Dermis blood vessel endothelial cell (primary cell): ENCODE results near the gene CTAG1B. TPM values are rescaled to one million over a fixed set of nuclear protein-coding genes. Genes with fewer than 3 reads are reported as not detected.
"Not testable (repeated sequence)": the region's sequence is repeated elsewhere in the genome, so short reads cannot be mapped to it uniquely, and the experiment has no call there.

Source experiments
- DNase-seq: peaks from one replicate; pipeline ENCODE4 v3.0.0; 2010
- total RNA-seq: library from RNA; depleted of rRNA; stranded (reverse); fragments of >200 nt; gene quantifications from 2 replicates; pipeline ENCODE4 v1.2.3, GENCODE V29; 2014

The CTAG1B gene
- total RNA-seq, 1 donor from 2014 or later, result not detected

DNA sequence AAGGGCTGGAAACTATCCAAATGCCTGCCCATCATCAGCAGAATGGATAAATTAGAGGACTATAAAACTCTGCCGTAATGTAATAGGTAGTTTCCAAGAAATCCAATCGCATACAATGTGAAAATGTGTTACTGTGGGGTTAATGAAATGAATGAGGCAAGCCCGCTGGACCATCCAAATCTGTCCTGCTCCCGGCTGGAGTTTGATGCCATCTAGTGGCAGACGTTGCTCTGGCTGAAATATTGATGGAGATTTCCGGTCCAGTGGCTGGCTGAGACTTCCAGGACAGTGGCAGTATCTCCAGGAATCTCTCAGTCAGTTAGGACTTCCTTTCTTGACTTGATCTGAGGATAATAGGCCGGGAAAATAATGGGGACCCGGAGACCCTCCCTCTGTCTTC, 36.1 kb downstream of the CTAG1B start:
- DNase-seq, result not testable (repeated sequence)

DNA sequence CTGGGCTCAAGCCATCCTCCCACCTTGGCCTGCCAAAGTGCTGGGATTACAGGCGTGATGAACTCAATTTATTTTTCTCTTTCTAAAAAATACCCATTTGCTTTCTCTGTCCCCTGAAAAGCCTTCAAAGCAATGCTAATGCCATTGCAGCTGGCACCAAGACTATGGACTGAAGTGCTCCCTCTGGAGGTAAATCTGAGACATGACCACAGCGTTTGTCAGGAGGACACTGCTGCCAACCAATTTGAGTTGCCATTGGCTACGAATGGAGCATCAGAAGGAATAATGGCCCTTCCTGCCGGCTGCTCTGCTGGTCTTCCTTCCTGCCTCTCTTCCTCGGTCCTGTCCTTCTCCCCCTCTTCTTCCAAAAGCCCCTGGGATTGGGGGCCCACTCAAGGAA, 44.0 kb downstream of the CTAG1B start:
- not testable (repeated sequence) for DNase-seq

DNA sequence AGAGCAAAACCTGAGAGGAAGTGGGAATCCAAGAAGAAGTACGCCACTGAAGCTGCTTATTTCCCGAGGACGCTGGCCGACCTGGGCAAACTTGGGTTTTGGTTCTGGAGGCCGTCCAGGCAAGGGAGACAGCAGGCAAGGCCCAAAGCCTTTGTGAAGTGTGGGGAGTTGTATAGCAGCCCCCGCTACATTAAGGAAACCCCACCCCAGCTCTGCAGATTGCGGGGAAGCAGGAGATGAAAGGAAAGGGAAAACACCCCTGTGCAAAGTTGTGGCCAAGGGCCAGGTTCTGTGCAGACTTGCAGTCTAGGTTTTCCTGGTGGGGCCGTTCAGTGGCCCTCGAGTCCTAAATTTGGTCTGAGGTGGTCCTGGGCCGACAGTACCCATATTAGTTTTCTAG, 46.0 kb downstream of the CTAG1B start:
- not testable (repeated sequence) for DNase-seq

DNA sequence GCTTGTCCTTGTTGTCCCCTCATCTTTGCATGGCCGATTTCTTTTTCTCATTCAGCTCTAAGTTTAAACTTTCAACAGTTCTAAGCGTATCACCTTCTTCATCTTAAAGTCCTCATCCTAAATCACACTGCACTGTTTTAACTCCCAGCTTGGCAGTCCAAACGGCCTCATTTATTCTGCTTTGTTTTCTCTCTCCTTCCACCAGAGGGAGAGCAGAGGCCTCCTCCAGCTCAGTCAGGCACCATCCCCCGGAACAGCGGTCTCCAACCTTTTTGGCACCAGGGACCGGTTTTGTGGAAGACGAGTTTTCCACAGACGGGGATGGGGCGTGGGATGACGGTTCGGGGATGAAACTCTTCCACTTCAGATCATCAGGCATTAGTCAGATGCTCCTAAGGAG, 48.7 kb downstream of the CTAG1B start:
- not testable (repeated sequence) for DNase-seq

Other genes starting within 250 kb of the CTAG1B start
- 1,387 and 2,587 TPM in 2 replicates for gene FLNA, start 244.6 kb downstream of the CTAG1B start, total RNA-seq
- gene EMD, start 240.0 kb downstream of the CTAG1B start, total RNA-seq, result 10.6 and 17.2 TPM in 2 replicates
- gene RPL10, start 220.9 kb downstream of the CTAG1B start, total RNA-seq, result 3,745 and 6,057 TPM in 2 replicates
- gene DNASE1L1, start 210.0 kb downstream of the CTAG1B start, total RNA-seq, result 105 and 111 TPM in 2 replicates
- 20.8 and 25.9 TPM in 2 replicates for gene TAFAZZIN, start 207.7 kb downstream of the CTAG1B start, total RNA-seq
- 65.9 and 103 TPM in 2 replicates for gene ATP6AP1, start 190.6 kb downstream of the CTAG1B start, total RNA-seq
- gene GDI1, start 182.1 kb downstream of the CTAG1B start, total RNA-seq, result 50.7 and 75.9 TPM in 2 replicates
- 58.0 and 61.4 TPM in 2 replicates for gene FAM50A, start 175.1 kb downstream of the CTAG1B start, total RNA-seq
- gene PLXNA3, start 161.0 kb downstream of the CTAG1B start, total RNA-seq, result 6.6 and 9.0 TPM in 2 replicates
- 14.3 and 31.5 TPM in 2 replicates for gene LAGE3, start 140.0 kb downstream of the CTAG1B start, total RNA-seq
- 51.1 and 57.8 TPM in 2 replicates for gene UBL4A, start 132.7 kb downstream of the CTAG1B start, total RNA-seq
- gene SLC10A3, start 128.7 kb downstream of the CTAG1B start, total RNA-seq, result 22.1 and 39.9 TPM in 2 replicates
- 25.5 and 27.7 TPM in 2 replicates for gene FAM3A, start 103.0 kb downstream of the CTAG1B start, total RNA-seq
- 29.1 and 117 TPM in 2 replicates for gene G6PD, start 72.4 kb downstream of the CTAG1B start, total RNA-seq
- 15.5 and 22.1 TPM in 2 replicates for gene IKBKG, start 71.7 kb downstream of the CTAG1B start, total RNA-seq
- not detected in 2 replicates for gene CTAG1A, start 34.1 kb downstream of the CTAG1B start, total RNA-seq
- gene CTAG2, start 34.3 kb upstream of the CTAG1B start, total RNA-seq, result not detected in 2 replicates
- 12.1 and 14.1 TPM in 2 replicates for gene GAB3, start 131.8 kb upstream of the CTAG1B start, total RNA-seq
- gene DKC1, start 143.6 kb upstream of the CTAG1B start, total RNA-seq, result 45.6 and 71.2 TPM in 2 replicates
- gene MPP1, start 186.2 kb upstream of the CTAG1B start, total RNA-seq, result 39.5 and 59.2 TPM in 2 replicates
- not detected in 2 replicates for gene SMIM9, start 215.4 kb upstream of the CTAG1B start, total RNA-seq